GM12864 (cell line): ENCODE data around the gene TOGARAM2.
A peak's percentile ranks its signal among the peaks of the same experiment; 100 is the strongest.

Experiments
- DNase-seq: peaks from one replicate; pipeline ENCODE4 v3.0.0-alpha.2; 2011; ENCODE audit warnings: low read depth
- H3K4me3 ChIP-seq: 2 replicates; pipeline ENCODE4 v1.5.1; 2011; ENCODE audit warnings: mild to moderate bottlenecking, low read depth, low read length, control low read depth
- CTCF ChIP-seq: IDR thresholded peaks from 2 replicates; pipeline ENCODE4 v1.5.1; 2011; ENCODE audit warnings: low read depth, mild to moderate bottlenecking, moderate library complexity, low read length, control low read depth, inconsistent platforms; ENCODE audit errors: missing control alignments

TOGARAM2 gene

GRCh38 chr2:28956890-28957289 is 24.2 kb upstream of the TOGARAM2 start:
- no peak overlapping the region for H3K4me3 ChIP-seq
- no peak for DNase-seq
- TF ChIP-seq CTCF: peak; percentile 23

GRCh38 chr2:28958689-28959088 is 22.4 kb upstream of the TOGARAM2 start:
- no peak for DNase-seq
- peak; percentile 65 for TF ChIP-seq CTCF

GRCh38 chr2:28960401-28960800 is 20.7 kb upstream of the TOGARAM2 start:
- H3K4me3 ChIP-seq: no peak overlapping the region
- no peak for DNase-seq
- TF ChIP-seq CTCF: no peak

More at GRCh38 chr2:28958689-28959088, 22.4 kb upstream of the TOGARAM2 start:
- H3K4me3 ChIP-seq: no peak overlapping the region

- DNase-seq: no peak
- no peak for TF ChIP-seq CTCF
- no peak overlapping the region for H3K4me3 ChIP-seq
Observed at GRCh38 chr2:28962505-28962904, 18.6 kb upstream of the TOGARAM2 start.

- DNase-seq: no peak
- TF ChIP-seq CTCF: no peak
- H3K4me3 ChIP-seq: no peak overlapping the region
Observed at GRCh38 chr2:28970464-28971160, 10.5 kb upstream of the TOGARAM2 start.

GRCh38 chr2:28972778-28973335 is 8.2 kb upstream of the TOGARAM2 start:
- no peak for TF ChIP-seq CTCF
- no peak for DNase-seq

GRCh38 chr2:28974252-28974651 is 6.8 kb upstream of the TOGARAM2 start:
- TF ChIP-seq CTCF: no peak
- no peak for DNase-seq
- H3K4me3 ChIP-seq: no peak overlapping the region

More at GRCh38 chr2:28972778-28973335, 8.2 kb upstream of the TOGARAM2 start:
- H3K4me3 ChIP-seq: no peak overlapping the region
